Left cardiac atrium (tissue), 4 donors: ENCODE measurements around the gene NT5C3B. TPM values are rescaled to one million over a fixed set of nuclear protein-coding genes. Genes with fewer than 3 reads are reported as not detected.

Experiments used
- ATAC-seq, 2 donors: fragments of 200-7000 bp; cut with Tn5 transposase; one replicate each; pipeline ENCODE4 v1.9.1; 2020; ENCODE audit warnings: mild to moderate bottlenecking in 2 of 2, moderate library complexity in 2 of 2
- DNase-seq: peaks from one replicate; pipeline ENCODE4 v3.0.0-alpha.2; 2020
- intact Hi-C, 2 donors: fragments of 100-400 bp; cut with DNase I; formaldehyde crosslinking; loops; one replicate each; pipeline versions ENCODE4 v1.14.1 to v1.15.1; 2022 to 2023
- total RNA-seq, 2 donors: library from RNA; stranded (reverse); fragmentation: NEBNext Ultra II Directional; extraction: Animal tissue kit (Norgen Biotek cat#: 25700); gene quantifications; one replicate each; pipeline ENCODE4 v1.2.1, GENCODE V29; 2021
- donor health status: DM: no; HTN: yes; CAD: no.
- donor health status: DM: no; HTN: yes; CAD: no; lungs with severe emphysema.
- donor health status: DM: yes; HTN: yes; CAD: no.
- donor health status: Dilated cardiomyopathy.

Gene NT5C3B
- total RNA-seq, 2 donors from 2014 or later: 27.8 to 42.1 TPM

DNA sequence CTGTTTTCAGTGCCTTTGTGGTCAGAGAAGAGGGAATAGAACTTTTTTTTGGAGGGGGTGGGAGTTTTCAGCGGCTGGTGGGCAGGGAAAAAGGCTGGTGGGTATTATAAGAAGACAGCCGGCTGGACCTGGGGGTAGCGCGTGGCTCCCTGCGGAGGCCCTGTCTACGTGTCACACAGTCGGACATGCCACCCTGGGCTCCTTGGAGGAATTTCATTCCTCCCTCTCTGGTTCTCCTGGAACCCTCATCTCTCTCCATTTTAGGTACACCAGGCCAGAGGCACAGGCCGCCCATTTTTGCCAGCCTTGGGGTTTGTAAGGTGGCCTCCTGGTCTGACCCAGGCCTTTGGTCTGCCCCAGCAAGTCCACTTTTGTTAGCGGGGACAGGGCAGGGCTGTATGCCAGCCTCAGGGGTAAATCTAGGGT, 22.3 kb downstream of the NT5C3B start:
- DNase-seq (no peak), ATAC-seq (no peak)
- intact Hi-C loops: no loop called here

DNA sequence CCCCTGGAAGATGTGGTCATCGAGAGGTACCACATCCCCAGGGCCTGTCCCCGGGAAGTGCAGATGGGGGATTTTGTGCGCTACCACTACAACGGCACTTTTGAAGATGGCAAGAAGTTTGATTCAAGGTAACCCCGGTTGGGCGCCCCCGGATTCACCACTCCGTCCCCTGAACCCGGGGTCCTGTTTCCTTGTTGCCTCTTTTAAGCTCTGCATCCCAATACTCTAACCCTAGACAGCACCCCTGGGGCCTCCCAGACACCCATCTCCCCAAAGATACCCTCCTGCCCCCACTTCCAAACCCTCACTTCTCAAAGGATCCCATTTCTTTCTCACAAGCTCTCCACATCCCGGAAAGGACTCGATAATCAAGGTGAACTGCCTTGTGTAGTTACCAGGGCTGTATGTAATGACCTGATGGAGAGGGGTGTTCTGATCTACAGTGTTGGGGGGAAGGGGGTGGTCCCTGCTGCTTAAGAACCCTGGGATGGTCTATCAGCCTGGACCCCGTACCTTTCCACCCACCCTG, 22.8 kb downstream of the NT5C3B start:
- DNase-seq: no peak
- no peak for ATAC-seq
- intact Hi-C loops: no loop called here

DNA sequence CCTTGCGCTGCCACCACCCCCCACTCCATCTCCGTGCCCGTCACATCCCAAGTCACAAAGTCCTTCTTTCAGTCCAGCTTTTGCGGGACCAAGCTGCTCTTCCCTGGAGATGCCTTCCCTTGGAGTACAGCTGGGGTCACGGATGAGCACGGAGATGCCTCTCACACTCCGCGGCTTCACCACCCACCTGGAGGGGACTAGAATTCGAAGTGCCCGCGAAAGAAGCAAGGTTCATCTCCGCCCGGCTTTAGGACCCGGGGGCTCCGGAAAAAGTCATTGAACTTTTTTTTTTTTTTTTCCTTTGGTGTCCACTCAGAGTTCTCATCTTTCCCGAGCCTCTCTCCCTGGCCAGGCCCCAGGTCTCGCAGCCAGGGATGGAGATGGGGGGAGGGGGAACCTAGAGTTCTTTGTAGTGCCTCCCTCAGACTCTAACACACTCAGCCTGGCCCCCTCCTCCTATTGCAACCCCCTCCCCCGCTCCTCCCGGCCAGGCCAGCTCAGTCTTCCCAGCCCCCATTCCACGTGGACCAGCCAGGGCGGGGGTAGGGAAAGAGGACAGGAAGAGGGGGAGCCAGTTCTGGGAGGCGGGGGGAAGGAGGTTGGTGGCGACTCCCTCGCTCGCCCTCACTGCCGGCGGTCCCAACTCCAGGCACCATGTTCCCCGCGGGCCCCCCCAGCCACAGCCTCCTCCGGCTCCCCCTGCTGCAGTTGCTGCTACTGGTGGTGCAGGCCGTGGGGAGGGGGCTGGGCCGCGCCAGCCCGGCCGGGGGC, 23.5 kb downstream of the NT5C3B start, which contains the start of gene FKBP10:
Gene FKBP10, plus strand, starts transcription at position 624 of the 771 bp plus-strand sequence. Its CDS starts 31 bp downstream, at position 655.
- peak; percentile 83 for DNase-seq
- ATAC-seq: peak; percentile 66 to 69
- intact Hi-C loops: no loop called here

DNA sequence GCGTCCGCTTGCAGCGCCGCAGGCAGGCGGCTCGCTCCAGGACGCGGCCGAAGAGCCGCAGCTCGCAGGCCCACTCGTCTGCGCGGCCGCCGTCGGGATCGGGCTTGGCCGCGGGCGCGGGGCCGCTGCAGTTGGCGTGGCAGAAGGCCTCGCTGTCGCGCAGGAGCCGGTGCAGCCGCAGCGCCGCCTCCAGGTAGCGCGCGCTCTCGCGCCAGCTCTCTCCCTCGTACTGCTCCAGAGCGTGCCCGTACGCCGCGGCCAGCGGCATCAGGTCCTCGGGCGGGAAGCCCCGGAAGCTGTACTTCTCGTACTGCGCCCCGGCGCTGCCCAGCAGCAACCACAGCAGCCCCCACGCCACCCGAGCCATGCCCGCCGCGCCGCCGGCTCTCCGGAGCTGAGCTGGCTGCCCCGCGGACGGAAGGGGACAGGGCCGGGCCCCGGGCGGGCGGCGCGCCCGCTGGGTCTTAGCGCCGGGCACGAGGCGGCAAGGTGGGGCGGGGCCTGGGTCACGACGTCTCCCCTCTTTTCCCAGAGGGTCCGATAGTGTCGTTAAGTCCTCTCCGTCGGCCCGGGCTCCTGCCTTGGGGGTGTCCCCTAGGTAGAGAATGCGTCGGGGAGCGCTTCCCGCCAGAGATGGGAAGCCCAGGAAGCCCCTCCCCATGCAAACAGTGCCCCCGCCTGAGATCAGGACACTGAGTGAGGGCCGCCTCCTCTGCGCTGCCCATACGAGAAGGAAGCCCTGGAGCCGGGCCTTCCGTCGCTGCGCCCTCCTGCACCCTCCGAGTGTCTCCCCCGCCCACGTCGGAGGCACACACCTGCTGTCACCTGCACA, 24.3 kb downstream of the NT5C3B start, which contains the start of gene P3H4:
Gene P3H4, minus strand, starts transcription at position 401 of the 832 bp plus-strand sequence. Its CDS starts 34 bp downstream, at position 367.
- intact Hi-C loops: no loop called here
- DNase-seq (peak; percentile 83), ATAC-seq (peak; percentile 87 to 88)

DNA sequence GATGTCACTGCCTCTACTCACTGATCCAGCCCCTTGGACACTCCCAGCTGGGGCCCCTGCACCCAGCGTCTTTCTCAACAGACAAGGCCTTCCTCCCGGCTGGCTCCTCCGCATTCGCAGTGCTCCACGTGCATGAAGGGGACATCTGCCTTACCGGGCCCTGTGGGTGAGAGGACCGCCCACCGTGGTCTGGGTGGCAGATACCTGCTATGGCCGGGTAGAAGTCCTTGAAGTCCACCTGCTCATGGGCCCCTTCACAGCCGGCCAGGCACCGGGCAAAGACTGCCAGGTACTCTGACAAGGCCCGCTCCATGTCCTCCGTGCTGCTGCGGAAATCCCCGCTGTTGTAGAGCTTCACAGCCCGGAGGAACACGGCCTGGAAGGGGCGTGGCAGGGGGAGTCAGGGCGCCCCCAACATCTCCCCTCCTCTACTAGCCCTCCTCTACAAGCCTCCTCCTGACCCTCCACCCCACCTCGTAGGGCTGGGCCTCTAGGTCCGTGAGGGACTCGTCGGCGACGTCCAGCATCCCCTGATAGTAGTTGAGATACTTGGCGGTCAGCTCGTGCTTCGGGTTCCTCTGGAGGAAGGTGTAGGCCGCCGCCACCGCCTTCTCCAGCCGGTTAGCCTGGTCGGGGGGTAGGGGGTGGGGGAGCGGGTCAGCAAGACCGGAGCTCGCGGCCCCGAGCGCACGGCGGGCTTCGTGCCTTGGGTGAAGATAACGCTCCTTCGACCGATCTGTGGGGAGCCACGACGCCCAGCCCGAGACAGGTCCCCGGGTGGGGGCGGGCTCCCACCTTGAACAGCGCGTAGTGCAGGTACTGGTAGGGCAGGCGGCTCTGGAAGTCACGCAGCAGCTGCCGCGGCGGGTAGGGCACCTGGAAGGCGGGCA, 25.1 kb downstream of the NT5C3B start:
- ATAC-seq: peak in 1 of 2 donors; percentile 1
- intact Hi-C loops: no loop called here
- no peak for DNase-seq

DNA sequence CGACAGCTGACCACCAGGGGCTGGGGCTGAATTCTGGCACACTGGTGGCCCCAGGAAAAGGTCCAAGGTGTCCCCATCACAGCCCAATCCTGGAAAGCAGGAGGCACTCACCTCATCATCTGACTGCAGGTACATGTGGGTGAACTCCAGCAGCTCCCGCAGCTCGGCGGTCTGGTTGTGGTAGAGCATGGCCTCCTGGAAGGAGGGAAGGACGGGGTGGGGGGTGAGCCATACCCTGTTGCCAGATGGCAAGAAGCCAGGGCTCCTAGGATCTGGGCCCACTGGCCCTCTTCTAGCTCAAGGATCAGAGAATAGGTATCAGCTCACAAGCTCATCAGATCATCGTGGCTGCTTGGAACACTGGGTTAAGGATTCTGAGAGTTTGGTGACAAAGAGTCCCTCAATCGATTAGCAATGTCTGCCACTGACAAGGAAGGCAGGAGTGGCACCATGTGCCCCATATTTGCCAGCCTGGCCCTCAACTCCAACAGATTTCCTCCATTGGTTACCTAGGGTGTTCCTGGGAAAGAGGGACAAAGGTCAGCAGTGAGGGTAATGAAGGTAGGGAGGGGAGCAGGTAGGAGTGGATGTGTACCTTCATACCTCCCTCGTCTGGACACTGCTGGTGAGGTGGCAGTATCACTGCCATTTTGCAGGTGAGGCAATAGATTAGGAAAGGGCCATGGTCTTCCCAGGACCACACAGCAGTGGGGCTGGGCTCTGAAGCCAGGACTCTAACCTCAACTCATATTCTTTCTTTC, 29.2 kb downstream of the NT5C3B start:
- ATAC-seq: no peak
- intact Hi-C loops: no loop called here

DNA sequence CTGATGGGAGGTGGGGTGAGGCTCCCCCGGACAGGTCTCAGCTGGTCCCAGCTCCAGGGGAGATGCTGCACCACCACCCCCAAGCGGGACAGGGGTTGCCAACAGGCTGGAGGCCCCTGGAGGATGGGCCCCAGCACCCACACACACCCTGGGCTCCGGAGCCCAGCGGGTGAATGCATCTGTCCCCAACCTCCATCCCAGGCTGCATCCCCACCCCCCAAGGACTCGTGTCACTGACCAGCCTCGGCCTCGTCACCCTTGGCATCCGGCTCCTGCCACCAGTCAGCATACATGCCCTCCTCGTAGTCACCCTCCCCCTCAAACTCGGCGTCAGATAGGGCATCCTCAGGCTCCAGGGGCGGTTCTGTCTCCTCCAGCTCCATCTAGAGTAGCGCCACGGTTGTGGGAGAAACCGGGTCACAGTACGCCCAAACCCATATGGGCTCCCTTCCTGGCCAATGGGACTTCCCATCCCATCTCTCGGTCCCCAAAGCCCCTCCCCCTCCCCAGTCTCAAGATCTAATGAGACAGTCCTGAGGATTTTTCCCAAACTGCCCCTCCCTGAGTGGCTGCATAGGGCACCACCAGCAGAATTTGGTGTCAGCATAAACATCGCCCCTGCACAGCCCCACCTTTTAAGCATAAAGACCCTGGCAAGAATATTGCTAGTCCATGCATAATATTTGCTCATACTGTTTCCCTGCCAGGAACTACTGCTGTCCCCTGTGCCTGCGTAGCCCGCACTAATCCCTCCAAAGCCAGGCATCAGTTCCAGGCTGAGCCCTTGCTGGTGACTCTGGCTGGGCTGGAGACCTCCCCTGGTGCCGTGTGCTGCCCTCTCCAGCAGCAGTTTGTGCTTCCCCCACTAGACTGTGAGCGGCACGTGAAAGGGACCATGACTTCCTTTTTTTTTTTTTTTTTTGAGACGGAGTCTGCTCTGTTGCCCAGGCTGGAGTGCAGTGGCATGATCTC, 32.7 kb downstream of the NT5C3B start:
- intact Hi-C loops: loop anchor here in 1 of 2 donors (5.0 kb wide), 1 partner anchor 66 kb away; no protein-coding TSS in a partner anchor
- DNase-seq (no peak), ATAC-seq (no peak)

More for the DNA sequence above, 29.2 kb downstream of the NT5C3B start:
- DNase-seq: no peak

DNA sequence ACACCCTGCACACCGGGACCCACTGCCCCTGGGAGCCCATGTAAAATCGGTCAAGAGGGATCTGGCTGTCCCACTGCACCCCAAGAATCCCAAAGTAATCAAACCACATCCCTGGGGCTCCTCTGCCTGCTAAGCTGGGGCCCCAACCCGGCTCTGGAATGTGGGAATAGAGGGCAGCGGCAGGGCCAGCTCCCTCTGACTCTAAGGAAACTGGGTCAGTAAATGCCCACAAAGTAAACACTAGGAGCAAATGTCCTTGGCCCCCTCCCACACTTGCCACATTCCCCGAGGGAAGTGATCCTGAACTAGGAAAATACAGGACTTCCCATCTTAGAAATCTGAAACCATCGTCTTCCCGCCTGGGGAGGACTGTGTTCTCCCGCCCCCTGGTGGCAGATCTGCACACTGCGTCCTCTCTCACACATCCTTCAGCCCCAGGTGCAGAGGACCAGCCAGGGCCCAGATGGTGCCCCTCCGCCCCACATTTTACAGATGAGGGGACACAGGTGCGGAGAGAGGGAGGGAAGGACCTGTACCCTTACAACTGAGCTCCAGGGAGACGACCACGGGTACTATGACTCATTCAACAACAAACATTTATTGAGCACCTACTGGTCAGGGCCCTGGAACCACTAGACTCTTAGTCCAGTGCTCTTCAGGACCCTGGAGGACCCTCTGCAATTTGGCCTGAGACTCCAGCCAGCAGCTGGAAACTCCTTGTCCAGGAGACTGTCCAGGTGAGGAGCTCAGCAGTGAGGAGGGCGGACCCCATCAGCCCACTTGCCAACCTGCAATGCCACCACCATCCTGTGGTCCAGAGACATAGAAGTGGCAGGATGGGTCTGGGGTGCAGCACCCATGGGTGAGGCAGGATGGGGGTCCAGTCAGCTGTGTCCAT, 34.4 kb downstream of the NT5C3B start:
- DNase-seq: peak; percentile 83
- ATAC-seq: peak; percentile 82 to 85
- intact Hi-C loops: loop anchor here (1.0 to 5.0 kb wide), 2 partner anchors 63 to 64 kb away; no protein-coding TSS in a partner anchor

DNA sequence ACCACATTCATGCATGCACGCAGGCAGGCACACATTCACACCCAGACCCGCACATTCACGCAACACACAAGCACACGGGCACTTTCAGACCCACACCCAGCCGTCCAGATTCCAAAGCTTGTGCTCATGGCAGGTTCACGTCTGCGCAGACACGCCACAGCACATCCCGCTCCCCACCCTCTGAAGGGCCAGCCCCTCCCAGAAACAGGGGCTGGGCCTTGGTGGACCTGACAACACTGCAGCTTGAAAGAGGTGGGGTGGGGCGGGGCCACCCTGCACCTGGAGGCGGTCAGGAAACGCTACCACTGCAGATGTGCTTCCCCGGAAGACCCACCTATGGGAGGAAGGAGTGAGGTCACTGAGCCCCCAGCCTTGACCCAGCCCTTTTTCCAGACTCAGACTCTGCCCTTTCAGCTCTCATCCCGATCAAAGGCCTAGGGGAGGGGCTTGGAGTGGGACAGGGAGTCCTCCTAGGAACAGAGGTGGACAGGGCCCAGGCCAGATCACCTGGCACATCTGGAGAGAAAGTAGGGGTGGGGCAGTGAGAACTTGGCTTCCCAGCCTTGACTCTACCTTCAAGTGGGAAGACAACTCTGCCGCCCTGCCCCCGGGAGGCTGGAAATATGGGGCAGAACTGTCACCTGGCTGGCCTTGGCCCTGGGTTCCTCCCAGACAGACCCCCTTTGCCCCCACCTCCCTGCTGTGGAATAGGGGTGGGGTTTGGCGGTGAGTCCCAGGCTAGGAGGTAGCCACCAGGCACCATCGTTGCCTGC, 35.2 kb downstream of the NT5C3B start:
- ATAC-seq: peak; percentile 38 to 83
- DNase-seq: peak; percentile 43

DNA sequence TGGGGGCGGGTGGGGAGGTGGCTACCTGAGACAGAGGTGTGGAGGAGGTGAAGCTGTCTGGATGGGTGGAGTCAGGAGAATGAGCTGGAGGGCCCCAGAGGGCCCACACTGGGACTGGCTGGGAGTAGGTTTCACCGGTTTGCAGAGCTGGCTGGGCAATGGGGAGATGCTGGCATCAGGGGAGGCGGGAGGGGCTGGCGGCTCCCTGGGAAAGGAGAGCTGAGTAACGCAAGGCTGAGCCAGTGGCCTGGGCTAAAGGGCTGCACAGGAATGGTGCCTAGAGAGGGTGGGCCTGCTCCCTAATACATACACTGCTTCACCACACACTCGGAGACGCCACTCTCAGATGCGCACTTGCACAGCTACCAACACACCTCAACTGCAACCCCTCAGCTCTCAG, 36.7 kb downstream of the NT5C3B start:
- DNase-seq (no peak), ATAC-seq (no peak)
- intact Hi-C loops: no loop called here

More for the DNA sequence above, 35.2 kb downstream of the NT5C3B start:
- intact Hi-C loops: loop anchor here (1.0 to 5.0 kb wide), 2 partner anchors 62 to 63 kb away; no protein-coding TSS in a partner anchor

DNA sequence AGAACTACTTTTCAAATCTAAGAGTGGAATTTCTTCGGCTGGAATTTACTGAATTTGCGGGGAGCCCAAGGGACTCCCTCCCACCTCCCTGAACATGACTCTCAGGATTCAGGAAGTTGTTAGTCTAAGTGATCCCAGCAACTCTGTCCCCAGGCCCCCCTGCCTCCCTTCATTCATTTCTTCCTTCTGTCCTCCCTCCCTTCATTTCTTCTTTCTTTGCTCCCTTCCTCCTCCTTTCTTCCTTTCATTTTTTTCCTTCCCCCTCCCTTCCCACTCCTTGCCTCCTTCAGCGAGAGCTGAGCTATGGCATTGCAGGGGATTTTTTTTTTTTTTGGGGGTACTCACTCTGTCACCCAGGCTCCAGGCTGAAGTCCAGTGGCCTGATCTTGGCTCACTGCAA, 38.7 kb downstream of the NT5C3B start:
- ATAC-seq (no peak), DNase-seq (no peak)
- intact Hi-C loops: no loop called here

DNA sequence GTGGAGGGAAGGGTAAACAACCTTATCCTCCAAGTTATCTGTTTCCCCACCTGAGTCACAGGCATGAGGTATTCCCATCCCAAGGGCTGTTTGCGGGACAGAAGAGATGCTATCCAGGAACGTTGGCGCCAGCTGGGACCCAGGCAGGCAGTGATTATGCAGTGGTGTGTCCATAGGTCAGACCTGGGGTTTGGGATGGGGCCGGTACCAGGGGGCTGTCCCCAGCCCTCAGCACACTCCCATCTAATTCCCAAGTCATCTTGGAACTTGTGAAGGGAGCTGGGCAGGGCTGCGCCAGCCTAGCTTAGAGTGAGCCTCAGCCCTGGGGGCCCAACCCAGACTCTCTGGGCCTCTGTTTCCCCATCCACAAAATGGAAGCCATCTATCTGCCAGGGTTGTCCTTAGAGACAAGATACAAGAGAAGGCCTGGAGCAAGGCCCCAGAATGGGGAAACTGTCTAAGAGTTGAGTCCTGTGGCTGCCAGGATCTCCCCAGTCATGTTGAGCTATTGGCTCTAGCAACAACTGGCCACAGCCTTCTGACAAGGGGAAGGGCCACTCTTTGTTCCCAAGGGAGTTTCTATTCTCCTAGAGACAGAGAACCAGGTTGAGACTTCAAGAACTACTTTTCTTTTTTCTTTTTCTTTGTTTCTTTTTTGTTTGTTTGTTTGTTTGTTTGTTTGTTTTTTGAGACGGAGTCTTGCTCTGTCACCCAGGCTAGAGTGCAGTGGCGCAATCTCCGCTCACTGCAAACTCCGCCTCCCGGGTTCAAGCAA, 39.7 kb downstream of the NT5C3B start:
- intact Hi-C loops: no loop called here
- ATAC-seq (no peak), DNase-seq (no peak)

DNA sequence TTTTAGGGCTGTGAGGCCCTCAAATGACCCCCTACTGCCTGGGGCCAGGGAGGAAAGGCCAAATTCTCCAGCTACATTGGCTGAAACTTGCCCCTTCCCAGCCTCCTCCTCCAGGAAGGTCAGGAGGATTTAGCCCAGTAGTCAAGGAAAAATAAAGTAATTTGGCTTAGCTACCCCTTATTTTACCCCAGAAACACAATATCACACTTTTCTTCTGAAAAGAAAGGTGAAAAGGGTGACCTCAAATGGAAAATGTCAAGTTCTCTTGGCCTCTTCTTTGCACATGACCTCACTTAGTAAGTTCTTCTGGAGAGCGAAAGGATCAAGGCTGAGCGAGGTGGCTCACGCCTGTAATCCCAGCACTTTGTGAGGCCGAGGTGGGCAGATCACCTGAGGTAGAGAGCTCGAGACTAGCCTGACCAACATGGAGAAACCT, 41.5 kb downstream of the NT5C3B start:
- intact Hi-C loops: no loop called here
- DNase-seq (no peak), ATAC-seq (no peak)
